K562 treated with DMSO at 1 percent for 4 hours (cell line): ENCODE results near the gene GCC1. TPM values are rescaled to one million over a fixed set of nuclear protein-coding genes. Genes with fewer than 3 reads are reported as not detected.

Experiments used
- total RNA-seq: library from RNA; unstranded; fragments of 300-600 nt; gene quantifications from 2 replicates; pipeline ENCODE4 v1.2.3, GENCODE V29; 2022; ENCODE audit not compliant: insufficient read depth

Gene GCC1
- total RNA-seq = 16.1 and 20.5 TPM in 2 replicates

GRCh38 chr7:127585044-127585953 lies at the start of gene GCC1:
Gene GCC1 (minus strand): TSS chr7:127585596. CDS start chr7:127585182, 414 bp downstream.

GRCh38 chr7:127618042-127618441 lies 32.6 kb upstream of the GCC1 start, which contains the start of gene PAX4:
Gene PAX4 (minus strand): TSS chr7:127618142. CDS start chr7:127615928, 2,214 bp downstream.

GRCh38 chr7:127588019-127588696 lies 2.8 kb upstream of the GCC1 start, which contains the start of gene ARF5:
Gene ARF5 (plus strand): TSS chr7:127588411. CDS start chr7:127588499, 88 bp downstream.

Other genes starting within 250 kb of the GCC1 start
- gene ZNF800, start 192.9 kb downstream of the GCC1 start, total RNA-seq = 26.6 and 35.9 TPM in 2 replicates
- gene ARF5, start 2.8 kb upstream of the GCC1 start, total RNA-seq = 246 and 264 TPM in 2 replicates
- not detected in 2 replicates for gene FSCN3, start 8.1 kb upstream of the GCC1 start, total RNA-seq
- not detected in 2 replicates for gene PAX4, start 32.5 kb upstream of the GCC1 start, total RNA-seq
- 639 and 661 TPM in 2 replicates for gene SND1, start 66.6 kb upstream of the GCC1 start, total RNA-seq